HL-60 (cell line): ENCODE data around the gene RAD1.
"Not testable (repeated sequence)": the region's sequence is repeated elsewhere in the genome, so short reads cannot be mapped to it uniquely, and the experiment has no call there.

Experiments used
- DNase-seq, 2 experiments: peaks; one replicate each; pipeline ENCODE4 v3.0.0-alpha.2; 2010 to 2020; ENCODE audit warnings: low read depth in 1 of 2, low spot score in 1 of 2
- H3K27ac ChIP-seq: fragments of 250-450 bp; sonication (Bioruptor Pico); replicated peaks from 2 replicates; pipeline ENCODE4 v1.5.1; 2020; ENCODE audit warnings: mild to moderate bottlenecking, moderate library complexity
- H3K27me3 ChIP-seq: fragments of 250-450 bp; sonication (Bioruptor Pico); 2 replicates; pipeline ENCODE4 v1.5.1; 2021; ENCODE audit warnings: mild to moderate bottlenecking, moderate library complexity; ENCODE audit not compliant: insufficient read depth, poor library complexity, severe bottlenecking
- H3K4me3 ChIP-seq: replicated peaks from 2 replicates; pipeline ENCODE4 v1.5.1; 2011; ENCODE audit warnings: mild to moderate bottlenecking, control low read depth, low read length; ENCODE audit not compliant: insufficient read depth
- GABPA ChIP-seq: IDR thresholded peaks from 2 replicates; pipeline ENCODE4 v1.6.1; 2012; ENCODE audit warnings: low read depth
- POLR2AphosphoS5 ChIP-seq: IDR thresholded peaks from 2 replicates; pipeline ENCODE4 v1.6.1; 2012; ENCODE audit warnings: low read depth
- REST ChIP-seq: IDR thresholded peaks from 2 replicates; pipeline ENCODE4 v1.6.1; 2012; ENCODE audit warnings: low read depth; ENCODE audit not compliant: insufficient replicate concordance
- SPI1 ChIP-seq: IDR thresholded peaks from 2 replicates; pipeline ENCODE4 v1.6.1; 2012; ENCODE audit warnings: low read depth, mild to moderate bottlenecking, borderline replicate concordance
- TF ChIP-seq, protein P1 (sequence below): IDR thresholded peaks from one replicate; pipeline ENCODE4 v1.5.1; 2011; ENCODE audit warnings: low read length, control low read depth, inconsistent platforms; ENCODE audit not compliant: insufficient read depth

RAD1 gene

GRCh38 chr5:34924462-34924765 is 9.1 kb upstream of the RAD1 start:
- Histone ChIP-seq H3K27ac (no peak overlapping the region; the same call in 1 of the 2 replicates), H3K4me3 (no peak overlapping the region), H3K27me3 (no peaks in the 10 kb centered on the region)
- DNase-seq = no peak
- TF ChIP-seq REST (no peak), POLR2AphosphoS5 (no peak), GABPA (no peak), SPI1 (no peak)
- TF ChIP-seq, protein P1, sequence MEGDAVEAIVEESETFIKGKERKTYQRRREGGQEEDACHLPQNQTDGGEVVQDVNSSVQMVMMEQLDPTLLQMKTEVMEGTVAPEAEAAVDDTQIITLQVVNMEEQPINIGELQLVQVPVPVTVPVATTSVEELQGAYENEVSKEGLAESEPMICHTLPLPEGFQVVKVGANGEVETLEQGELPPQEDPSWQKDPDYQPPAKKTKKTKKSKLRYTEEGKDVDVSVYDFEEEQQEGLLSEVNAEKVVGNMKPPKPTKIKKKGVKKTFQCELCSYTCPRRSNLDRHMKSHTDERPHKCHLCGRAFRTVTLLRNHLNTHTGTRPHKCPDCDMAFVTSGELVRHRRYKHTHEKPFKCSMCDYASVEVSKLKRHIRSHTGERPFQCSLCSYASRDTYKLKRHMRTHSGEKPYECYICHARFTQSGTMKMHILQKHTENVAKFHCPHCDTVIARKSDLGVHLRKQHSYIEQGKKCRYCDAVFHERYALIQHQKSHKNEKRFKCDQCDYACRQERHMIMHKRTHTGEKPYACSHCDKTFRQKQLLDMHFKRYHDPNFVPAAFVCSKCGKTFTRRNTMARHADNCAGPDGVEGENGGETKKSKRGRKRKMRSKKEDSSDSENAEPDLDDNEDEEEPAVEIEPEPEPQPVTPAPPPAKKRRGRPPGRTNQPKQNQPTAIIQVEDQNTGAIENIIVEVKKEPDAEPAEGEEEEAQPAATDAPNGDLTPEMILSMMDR = no peak

- TF ChIP-seq GABPA = no peak
- TF ChIP-seq, protein P1 = no peak
- DNase-seq = peak; percentile 43 to 61
- H3K27me3 ChIP-seq = no peaks in the 10 kb centered on the region
- H3K27ac ChIP-seq = peak overlapping the region; percentile 43
- H3K4me3 ChIP-seq = no peak overlapping the region
Observed at GRCh38 chr5:34923694-34924461, 8.6 kb upstream of the RAD1 start.

DNA sequence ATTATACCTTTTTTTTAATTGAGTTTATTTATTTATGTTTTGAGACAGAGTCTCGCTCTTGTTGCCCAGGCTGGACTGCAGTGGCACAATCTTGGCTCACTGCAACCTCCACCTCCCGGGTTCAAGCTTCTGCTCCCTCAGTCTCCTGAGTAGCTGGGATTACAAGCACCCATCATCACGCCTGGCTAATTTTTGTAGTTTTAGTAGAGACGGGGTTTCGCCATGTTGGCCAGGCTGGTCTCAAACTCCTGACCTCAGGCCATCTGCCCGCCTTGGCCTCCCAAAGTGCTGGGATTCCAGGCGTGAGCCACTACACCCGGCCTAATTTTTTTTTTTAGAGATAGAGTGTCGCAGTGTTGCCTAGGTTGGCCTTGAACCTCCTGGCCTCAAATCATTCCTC is 8.0 kb upstream of the RAD1 start:
- not testable (repeated sequence) for H3K27me3 ChIP-seq, H3K4me3 ChIP-seq, DNase-seq, H3K27ac ChIP-seq

GRCh38 chr5:34919077-34919476 is 3.8 kb upstream of the RAD1 start:
- TF ChIP-seq, protein P1 = no peak
- TF ChIP-seq SPI1 (no peak), POLR2AphosphoS5 (no peak), GABPA (no peak), REST (no peak)
- Histone ChIP-seq H3K4me3 (no peak overlapping the region), H3K27me3 (no peaks in the 10 kb centered on the region), H3K27ac (no peak overlapping the region)
- DNase-seq = no peak
